K562 (cell line): ENCODE data around the gene PAFAH1B1. TPM values are rescaled to one million over a fixed set of nuclear protein-coding genes. Genes with fewer than 3 reads are reported as not detected.

ENCODE experiments used
- ATAC-seq: fragments of 200-7000 bp; cut with Tn5 transposase; 3 replicates; pipeline ENCODE4 v1.9.1; 2020; ENCODE audit warnings: moderate library complexity
- BruUV-seq: library from RNA; stranded (reverse); fragments of 400-500 nt; replicated peaks from 2 replicates; lab custom pipeline; 2021; lab: Mats Ljungman, UMichigan
- CTCF ChIA-PET: fragments of 300-600 bp; formaldehyde crosslinking; extraction: SDS; loops from one replicate; lab custom pipeline; 2021; ENCODE audit warnings: low intra/inter-chr PET ratio; lab: Yijun Ruan, JAX
- POLR2A ChIA-PET: fragments of 300-600, 350-650 bp; sonication (Branson Sonifier 250); formaldehyde crosslinking; extraction: SDS; loops from one replicate; lab custom pipeline; 2021; ENCODE audit warnings: antibody characterized with exemption, inconsistent platforms; lab: Yijun Ruan, JAX
- DNase-seq, 4 experiments: peaks; one replicate each; pipeline versions ENCODE4 v3.0.0 to v3.0.0-alpha.2; 2011 to 2018; ENCODE audit warnings: low spot score in 3 of 4, mixed read lengths in 3 of 4; ENCODE audit errors: extremely low read depth in 1 of 4
- FAIRE-seq: peaks from 2 replicates; lab custom pipeline; 2011; peaks lifted over from hg19 to GRCh38; lab: Jason Lieb, UNC
- H2AFZ ChIP-seq: 2 replicates; pipeline ENCODE4 v1.6.0; 2011; ENCODE audit warnings: low read depth, low read length, control low read depth, inconsistent platforms
- H3K27ac ChIP-seq: fragments of 200-600 bp; 3 replicates; pipeline ENCODE4 v1.8.0; 2011; ENCODE audit warnings: low read depth, mild to moderate bottlenecking, control low read depth, inconsistent platforms, low read length, moderate library complexity, mixed read lengths; ENCODE audit errors: extremely low read depth
- H3K27me3 ChIP-seq, 2 experiments: fragments of 300-600 bp in 1 of 2; 2 replicates in 1 of 2; 3 replicates in 1 of 2; pipeline versions ENCODE4 v1.6.0 to v1.8.0; 2011; ENCODE audit warnings: inconsistent platforms in 2 of 2, low read length in 2 of 2, mild to moderate bottlenecking in 1 of 2, mixed read lengths in 1 of 2, moderate library complexity in 1 of 2; ENCODE audit not compliant: control insufficient read depth in 2 of 2, insufficient read depth in 2 of 2
- H3K36me3 ChIP-seq: fragments of 300-600 bp; 3 replicates; pipeline ENCODE4 v1.8.0; 2011; ENCODE audit warnings: mild to moderate bottlenecking, low read length, inconsistent platforms; ENCODE audit not compliant: control insufficient read depth, insufficient read depth
- H3K4me1 ChIP-seq, 2 experiments: fragments of 200-600 bp in 1 of 2; replicated peaks in 1 of 2; 2 replicates in 1 of 2; 3 replicates in 1 of 2; pipeline versions ENCODE4 v1.5.1 to v1.8.0; 2011; ENCODE audit warnings: inconsistent platforms in 2 of 2, low read length in 2 of 2, mild to moderate bottlenecking in 1 of 2, mixed read lengths in 1 of 2, moderate library complexity in 1 of 2; ENCODE audit not compliant: control insufficient read depth in 2 of 2, insufficient read depth in 2 of 2
- H3K4me2 ChIP-seq: 2 replicates; pipeline ENCODE4 v1.6.1; 2011; ENCODE audit warnings: low read length, control low read depth, inconsistent platforms, mixed read lengths; ENCODE audit not compliant: insufficient read depth
- H3K4me3 ChIP-seq: fragments of 200-600 bp; sonication (generic), shearing (Covaris generic); 2 replicates; pipeline ENCODE4 v1.5.1; 2016; ENCODE audit warnings: control low read depth, inconsistent platforms
- H3K79me2 ChIP-seq: fragments of 200-600 bp; 3 replicates; pipeline ENCODE4 v1.8.0; 2011; ENCODE audit warnings: low read length, inconsistent platforms; ENCODE audit not compliant: control insufficient read depth, insufficient read depth
- H3K9ac ChIP-seq, 2 experiments: 2 replicates each; pipeline versions ENCODE4 v1.6.0 to v1.6.1; 2011; ENCODE audit warnings: low read depth in 2 of 2, low read length in 2 of 2, control low read depth in 1 of 2, inconsistent platforms in 1 of 2, mild to moderate bottlenecking in 1 of 2, mixed read lengths in 1 of 2; ENCODE audit not compliant: insufficient read depth in 1 of 2
- H3K9me1 ChIP-seq: one replicate; pipeline ENCODE4 v1.6.0; 2011; ENCODE audit warnings: inconsistent platforms, mild to moderate bottlenecking, low read length, moderate library complexity; ENCODE audit not compliant: control insufficient read depth, insufficient read depth
- H3K9me3 ChIP-seq: replicated peaks from 2 replicates; pipeline ENCODE4 v1.5.1; 2011; ENCODE audit warnings: low read depth, low read length, inconsistent platforms; ENCODE audit not compliant: control insufficient read depth, insufficient read depth
- H4K20me1 ChIP-seq: replicated peaks from 2 replicates; pipeline ENCODE4 v1.6.1; 2011; ENCODE audit warnings: low read length, inconsistent platforms, mixed read lengths; ENCODE audit not compliant: control insufficient read depth, insufficient read depth
- LCOR ChIP-seq: sonication (generic); formaldehyde crosslinking; IDR thresholded peaks from 2 replicates; pipeline ENCODE4 v1.8.0; 2022; ENCODE audit warnings: mild to moderate bottlenecking, missing genetic modification reagents
- PYGO2 ChIP-seq: fragments of 450-650 bp; IDR thresholded peaks from 2 replicates; pipeline ENCODE4 v1.6.1; 2016; ENCODE audit warnings: mild to moderate bottlenecking, missing genetic modification characterization, moderate library complexity, missing compliant biosample characterization
- RFX1 ChIP-seq: fragments of 450-650 bp; IDR thresholded peaks from 2 replicates; pipeline ENCODE4 v1.6.1; 2016; ENCODE audit warnings: mild to moderate bottlenecking, moderate library complexity
- SMARCB1 ChIP-seq: IDR thresholded peaks from 2 replicates; pipeline ENCODE4 v1.6.1; 2011; ENCODE audit warnings: improper control_type of control experiment, low read depth; ENCODE audit not compliant: insufficient read length
- WGBS: fragments of 100-300 bp; shearing (Covaris generic); methylation state at CpG from one replicate; pipeline ENCODE4 v1.1.6; 2016; ENCODE audit warnings: low coverage, mixed read lengths; ENCODE audit not compliant: insufficient coverage; ENCODE audit errors: missing lambda C conversion rate; 5-methylcytosine and 5-hydroxymethylcytosine counted together
- in situ Hi-C: fragments of 300-500 bp; cut with MboI; formaldehyde crosslinking; loops from 4 replicates; pipeline ENCODE4 v1.15.0; 2018; ENCODE audit warnings: inconsistent platforms, mixed read lengths
- intact Hi-C: fragments of 100-400 bp; cut with micrococcal nuclease; formaldehyde crosslinking; loops from 2 replicates; pipeline ENCODE4 v1.14.2; 2022
- polyA plus RNA-seq, 8 experiments: library from polyadenylated mRNA; depleted of rRNA in 4 of 8; stranded (reverse) in 5 of 8; unstranded in 3 of 8; fragments of >200 nt; fragmentation: Nextera tagmentation in 2 of 8; fragmentation: Illumina TruSeq in 1 of 8; extraction: Ambion mirVana in 2 of 8; extraction: Trizol in 1 of 8; gene quantifications; 2 replicates each; pipeline versions ENCODE4 v1.2.1 to v1.2.3, GENCODE V29; 2011 to 2014; ENCODE audit warnings: inconsistent platforms in 1 of 8, missing spikeins in 1 of 8
- total RNA-seq, 7 experiments: library from RNA; depleted of rRNA in 6 of 7; stranded (reverse); fragments of >200 nt in 6 of 7; fragmentation: Illumina TruSeq in 2 of 7; extraction: Trizol in 2 of 7; gene quantifications; 2 replicates each; pipeline versions ENCODE4 v1.2.1 to v1.2.3, GENCODE V29; 2011 to 2021; ENCODE audit warnings: low replicate concordance in 1 of 7
- TF ChIP-seq, protein P1 (sequence below): sonication (generic); IDR thresholded peaks from 2 replicates; pipeline ENCODE4 v1.6.1; 2016
- TF ChIP-seq, protein P2 (sequence below): fragments of 200-400 bp; formaldehyde crosslinking; IDR thresholded peaks from 2 replicates; pipeline ENCODE4 v1.6.1; 2017; ENCODE audit warnings: mild to moderate bottlenecking, low read depth, low read length, moderate library complexity

The PAFAH1B1 gene
- total and polyA plus RNA-seq, 9 of the 15 experiments (the other 6 are each of a cell fraction or from before 2014, with no cell fraction given): 23.3 to 66.4 (median 40.2) TPM

DNA sequence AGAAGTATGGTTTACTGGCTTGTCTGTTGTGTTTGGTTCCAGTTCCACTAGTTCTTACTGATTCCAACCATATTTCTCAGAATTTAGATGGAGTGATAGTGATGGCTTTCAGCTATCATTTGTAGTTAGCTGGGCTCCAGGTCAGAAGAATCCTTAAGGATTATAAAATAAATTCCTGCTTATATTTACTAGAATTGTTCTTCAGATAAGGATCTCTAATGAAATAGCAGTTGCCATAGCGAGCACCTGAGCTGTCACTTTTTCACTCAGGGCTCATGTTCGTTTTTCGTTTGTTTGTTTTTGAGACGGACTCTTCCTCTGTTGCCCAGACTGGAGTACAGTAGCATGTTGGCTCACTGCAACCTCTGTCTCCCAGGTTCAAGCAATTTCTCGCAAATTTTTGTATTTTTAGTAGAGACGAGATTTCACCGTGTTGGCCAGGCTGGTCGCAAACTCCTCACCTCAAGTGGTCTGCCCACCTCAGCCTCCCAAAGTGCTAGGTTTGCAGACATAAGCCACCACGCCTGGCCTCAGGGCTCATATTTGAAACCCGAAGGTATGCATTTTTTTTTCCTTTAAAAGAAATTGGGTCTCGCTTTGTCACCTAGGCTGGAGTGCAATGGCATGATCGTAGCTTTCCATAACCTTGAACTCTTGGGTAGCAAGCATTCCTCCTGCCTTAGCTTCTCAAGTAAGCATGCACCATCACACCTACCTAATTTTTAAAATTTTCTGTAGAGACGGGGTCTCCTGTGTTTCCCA is 42.9 kb downstream of the PAFAH1B1 start:
- in situ Hi-C loops: no loop called here
- no TSS peak for BruUV-seq
- Histone ChIP-seq H2AFZ (no peak overlapping the region), H3K4me2 (no peak overlapping the region), H3K27me3 (no peaks in the 10 kb centered on the region), H3K4me3 (no peak overlapping the region), H3K4me1 (peaks cover 0 to 3% of the 10 kb centered on the region in 2 experiments; a peak in 3 of 5 replicates), H3K27ac (no peak overlapping the region), H3K79me2 (peaks cover 62% of the 10 kb centered on the region), H4K20me1 (peaks cover 15% of the 10 kb centered on the region; the same call in 1 of the 2 replicates), H3K9ac (no peak overlapping the region), H3K9me1 (peaks cover 2% of the 10 kb centered on the region), H3K36me3 (peaks cover 30% of the 10 kb centered on the region; the same call in 2 of the 3 replicates), H3K9me3 (no peaks in the 10 kb centered on the region)
- ChIA-PET CTCF (no interaction called here), POLR2A (interaction anchor here (0.7 kb wide), 1 partner anchor 10 kb away, joined by 3 read pairs; no protein-coding TSS in a partner anchor)
- TF ChIP-seq RFX1 (peak; percentile 55), PYGO2 (tag) (no peak), LCOR (CRISPR knock-in tag) (no peak), SMARCB1 (no peak)
- TF ChIP-seq, protein P1, sequence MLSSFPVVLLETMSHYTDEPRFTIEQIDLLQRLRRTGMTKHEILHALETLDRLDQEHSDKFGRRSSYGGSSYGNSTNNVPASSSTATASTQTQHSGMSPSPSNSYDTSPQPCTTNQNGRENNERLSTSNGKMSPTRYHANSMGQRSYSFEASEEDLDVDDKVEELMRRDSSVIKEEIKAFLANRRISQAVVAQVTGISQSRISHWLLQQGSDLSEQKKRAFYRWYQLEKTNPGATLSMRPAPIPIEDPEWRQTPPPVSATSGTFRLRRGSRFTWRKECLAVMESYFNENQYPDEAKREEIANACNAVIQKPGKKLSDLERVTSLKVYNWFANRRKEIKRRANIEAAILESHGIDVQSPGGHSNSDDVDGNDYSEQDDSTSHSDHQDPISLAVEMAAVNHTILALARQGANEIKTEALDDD: 0 out of 2 replicates have a peak, but pooled peaks have one; percentile 21
- TF ChIP-seq, protein P2, sequence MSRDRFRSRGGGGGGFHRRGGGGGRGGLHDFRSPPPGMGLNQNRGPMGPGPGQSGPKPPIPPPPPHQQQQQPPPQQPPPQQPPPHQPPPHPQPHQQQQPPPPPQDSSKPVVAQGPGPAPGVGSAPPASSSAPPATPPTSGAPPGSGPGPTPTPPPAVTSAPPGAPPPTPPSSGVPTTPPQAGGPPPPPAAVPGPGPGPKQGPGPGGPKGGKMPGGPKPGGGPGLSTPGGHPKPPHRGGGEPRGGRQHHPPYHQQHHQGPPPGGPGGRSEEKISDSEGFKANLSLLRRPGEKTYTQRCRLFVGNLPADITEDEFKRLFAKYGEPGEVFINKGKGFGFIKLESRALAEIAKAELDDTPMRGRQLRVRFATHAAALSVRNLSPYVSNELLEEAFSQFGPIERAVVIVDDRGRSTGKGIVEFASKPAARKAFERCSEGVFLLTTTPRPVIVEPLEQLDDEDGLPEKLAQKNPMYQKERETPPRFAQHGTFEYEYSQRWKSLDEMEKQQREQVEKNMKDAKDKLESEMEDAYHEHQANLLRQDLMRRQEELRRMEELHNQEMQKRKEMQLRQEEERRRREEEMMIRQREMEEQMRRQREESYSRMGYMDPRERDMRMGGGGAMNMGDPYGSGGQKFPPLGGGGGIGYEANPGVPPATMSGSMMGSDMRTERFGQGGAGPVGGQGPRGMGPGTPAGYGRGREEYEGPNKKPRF: no peak
- WGBS: 80% methylated on average over 13 of the region's 13 CpGs
- FAIRE-seq: no peak
- no peak for ATAC-seq
- DNase-seq: no peak
- intact Hi-C loops: no loop called here
